HFF-Myc (cell line): ENCODE measurements around the gene ADAMTSL4.

Experiments
- DNase-seq: peaks from one replicate; pipeline ENCODE4 v3.0.0-alpha.2; 2011; ENCODE audit warnings: low read depth; ENCODE audit errors: extremely low read depth
- H3K4me3 ChIP-seq: replicated peaks from 2 replicates; pipeline ENCODE4 v1.5.1; 2011; ENCODE audit warnings: low read depth, mild to moderate bottlenecking, control low read depth, low read length
- CTCF ChIP-seq: IDR thresholded peaks from 2 replicates; pipeline ENCODE4 v1.5.1; 2012; ENCODE audit warnings: mild to moderate bottlenecking, low read depth, low read length, control low read depth; ENCODE audit errors: missing control alignments

Gene ADAMTSL4

GRCh38 chr1:150512846-150513245 is 36.4 kb upstream of the ADAMTSL4 start:
- no peak for TF ChIP-seq CTCF
- no peak for DNase-seq

GRCh38 chr1:150513351-150513791 is 35.8 kb upstream of the ADAMTSL4 start:
- no peak overlapping the region for H3K4me3 ChIP-seq
- no peak for DNase-seq
- TF ChIP-seq CTCF = no peak

More at GRCh38 chr1:150512846-150513245, 36.4 kb upstream of the ADAMTSL4 start:
- H3K4me3 ChIP-seq = no peak overlapping the region

- H3K4me3 ChIP-seq = no peak overlapping the region
- DNase-seq = no peak
- TF ChIP-seq CTCF = no peak
These were observed 34.9 kb upstream of the ADAMTSL4 start for GRCh38 chr1:150514260-150514659.

GRCh38 chr1:150514913-150515327 is 34.3 kb upstream of the ADAMTSL4 start:
- TF ChIP-seq CTCF = no peak
- no peak for DNase-seq
- peak overlapping the region; percentile 53 for H3K4me3 ChIP-seq

GRCh38 chr1:150515328-150516049 is 33.7 kb upstream of the ADAMTSL4 start, which contains the start of gene FALEC:
Gene FALEC, plus strand, starts transcription at chr1:150515752.
- peak; percentile 81 for DNase-seq
- H3K4me3 ChIP-seq = peak within 1 kb of the TSS; percentile 53
- no peak for TF ChIP-seq CTCF

GRCh38 chr1:150516050-150516591 is 33.1 kb upstream of the ADAMTSL4 start:
- TF ChIP-seq CTCF = no peak
- DNase-seq = no peak
- H3K4me3 ChIP-seq = peak overlapping the region; percentile 53
